OCI-LY3 (cell line): Measurements from ENCODE around the gene ABLIM2.

Experiments
- H2AFZ ChIP-seq: fragments of 200-600, 300-600 bp; shearing (Covaris generic); 2 replicates; pipeline ENCODE4 v1.6.0; 2014; ENCODE audit warnings: antibody characterized with exemption, low read depth, low read length
- H3K27ac ChIP-seq: fragments of 200-600, 300-600 bp; sonication (generic); 2 replicates; pipeline ENCODE4 v1.5.1; 2014; ENCODE audit warnings: mild to moderate bottlenecking, low read length, moderate library complexity, mixed read lengths
- H3K27me3 ChIP-seq: fragments of 200-600, 300-600 bp; sonication (generic); 2 replicates; pipeline ENCODE4 v1.6.1; 2014; ENCODE audit warnings: low read depth, low read length, mixed read lengths
- H3K36me3 ChIP-seq: fragments of 200-600, 300-600 bp; sonication (generic); replicated peaks from 2 replicates; pipeline ENCODE3; 2014; ENCODE audit warnings: low read depth, low read length, mixed read lengths
- H3K4me1 ChIP-seq: fragments of 300-600, 200-600 bp; sonication (generic); 2 replicates; pipeline ENCODE4 v1.6.1; 2014; ENCODE audit warnings: low read length, mixed read lengths
- H3K4me2 ChIP-seq: fragments of 200-600, 300-600 bp; sonication (generic); 2 replicates; pipeline ENCODE4 v1.6.1; 2014; ENCODE audit warnings: low read length, mixed read lengths
- H3K4me3 ChIP-seq: fragments of 300-600, 200-600 bp; sonication (generic); 2 replicates; pipeline ENCODE4 v1.5.1; 2014; ENCODE audit warnings: antibody characterized with exemption, mild to moderate bottlenecking, low read length, moderate library complexity
- H3K79me2 ChIP-seq: fragments of 300-600, 200-600 bp; shearing (Covaris generic); 2 replicates; pipeline ENCODE4 v1.6.1; 2014; ENCODE audit warnings: mild to moderate bottlenecking, low read length, mixed read lengths
- H3K9ac ChIP-seq: fragments of 300-600, 200-600 bp; shearing (Covaris generic); 2 replicates; pipeline ENCODE4 v1.6.0; 2014; ENCODE audit warnings: mild to moderate bottlenecking, low read length, moderate library complexity
- H3K9me3 ChIP-seq: fragments of 200-600, 300-600 bp; shearing (Covaris generic); 2 replicates; pipeline ENCODE4 v1.6.1; 2014; ENCODE audit warnings: low read length, mixed read lengths; ENCODE audit not compliant: insufficient read depth
- H4K20me1 ChIP-seq: fragments of 200-600, 300-600 bp; sonication (generic); 2 replicates; pipeline ENCODE4 v1.6.1; 2016; ENCODE audit warnings: low read length, mixed read lengths; ENCODE audit not compliant: insufficient read depth
- EZH2phosphoT487 ChIP-seq: fragments of 200-600 bp; shearing (Covaris generic); IDR thresholded peaks from 2 replicates; pipeline ENCODE4 v1.6.1; 2018; ENCODE audit warnings: antibody characterized with exemption, mixed run types, low read depth
- TF ChIP-seq, protein P1 (sequence below): fragments of 200-600, 300-600 bp; sonication (generic); IDR thresholded peaks from 2 replicates; pipeline ENCODE4 v1.5.1; 2014; ENCODE audit warnings: antibody characterized with exemption, low read length, low read depth

Gene ABLIM2

GRCh38 chr4:8150152-8151090 is 8.2 kb downstream of the ABLIM2 start:
- Histone ChIP-seq H3K4me1 (no peaks in the 10 kb centered on the region), H3K4me2 (no peak overlapping the region), H3K9ac (no peak overlapping the region), H3K27ac (no peak overlapping the region), H3K36me3 (no peaks in the 10 kb centered on the region), H3K4me3 (no peak overlapping the region), H2AFZ (no peak overlapping the region), H4K20me1 (no peaks in the 10 kb centered on the region), H3K79me2 (no peaks in the 10 kb centered on the region), H3K9me3 (no peaks in the 10 kb centered on the region), H3K27me3 (no peaks in the 10 kb centered on the region)
- TF ChIP-seq, protein P1, sequence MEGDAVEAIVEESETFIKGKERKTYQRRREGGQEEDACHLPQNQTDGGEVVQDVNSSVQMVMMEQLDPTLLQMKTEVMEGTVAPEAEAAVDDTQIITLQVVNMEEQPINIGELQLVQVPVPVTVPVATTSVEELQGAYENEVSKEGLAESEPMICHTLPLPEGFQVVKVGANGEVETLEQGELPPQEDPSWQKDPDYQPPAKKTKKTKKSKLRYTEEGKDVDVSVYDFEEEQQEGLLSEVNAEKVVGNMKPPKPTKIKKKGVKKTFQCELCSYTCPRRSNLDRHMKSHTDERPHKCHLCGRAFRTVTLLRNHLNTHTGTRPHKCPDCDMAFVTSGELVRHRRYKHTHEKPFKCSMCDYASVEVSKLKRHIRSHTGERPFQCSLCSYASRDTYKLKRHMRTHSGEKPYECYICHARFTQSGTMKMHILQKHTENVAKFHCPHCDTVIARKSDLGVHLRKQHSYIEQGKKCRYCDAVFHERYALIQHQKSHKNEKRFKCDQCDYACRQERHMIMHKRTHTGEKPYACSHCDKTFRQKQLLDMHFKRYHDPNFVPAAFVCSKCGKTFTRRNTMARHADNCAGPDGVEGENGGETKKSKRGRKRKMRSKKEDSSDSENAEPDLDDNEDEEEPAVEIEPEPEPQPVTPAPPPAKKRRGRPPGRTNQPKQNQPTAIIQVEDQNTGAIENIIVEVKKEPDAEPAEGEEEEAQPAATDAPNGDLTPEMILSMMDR, result no peak
- no peak for TF ChIP-seq EZH2phosphoT487

DNA sequence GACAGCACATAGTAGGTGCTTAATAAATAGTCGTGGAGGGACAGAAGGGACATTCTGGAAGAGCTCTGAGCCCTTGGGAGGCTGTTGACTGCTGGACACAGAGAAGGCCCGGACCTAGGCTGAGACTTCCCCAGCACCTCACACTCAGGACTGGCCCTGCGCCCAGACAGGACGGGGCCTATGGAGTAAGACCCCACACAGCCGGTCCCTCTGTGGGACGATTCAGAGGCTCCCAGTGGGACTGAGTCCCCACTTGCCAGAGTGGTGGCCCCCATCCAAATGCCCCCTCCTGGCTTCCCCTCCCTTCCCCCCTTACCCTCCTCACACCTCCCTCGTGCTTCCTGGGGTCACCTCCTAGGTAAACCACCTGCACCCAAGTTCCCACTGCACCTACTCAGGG is 8.9 kb downstream of the ABLIM2 start:
- no peaks in the 10 kb centered on the region for H3K9me3 ChIP-seq
- no peaks in the 10 kb centered on the region for H4K20me1 ChIP-seq
- TF ChIP-seq, protein P1, result no peak
- no peak for TF ChIP-seq EZH2phosphoT487
- H3K36me3 ChIP-seq, result no peaks in the 10 kb centered on the region
- H2AFZ ChIP-seq, result no peak overlapping the region
- H3K27ac ChIP-seq, result no peak overlapping the region
- H3K4me3 ChIP-seq, result no peak overlapping the region
- H3K27me3 ChIP-seq, result no peaks in the 10 kb centered on the region
- H3K79me2 ChIP-seq, result no peaks in the 10 kb centered on the region
- H3K4me2 ChIP-seq, result no peak overlapping the region
- no peak overlapping the region for H3K9ac ChIP-seq
- H3K4me1 ChIP-seq, result no peaks in the 10 kb centered on the region

GRCh38 chr4:8148785-8149435 is 9.7 kb downstream of the ABLIM2 start:
- no peaks in the 10 kb centered on the region for H3K36me3 ChIP-seq
- H3K4me2 ChIP-seq, result no peak overlapping the region
- H3K27me3 ChIP-seq, result 0 out of 2 replicates have a peak, but pooled peaks cover 2% of the 10 kb centered on the region

DNA sequence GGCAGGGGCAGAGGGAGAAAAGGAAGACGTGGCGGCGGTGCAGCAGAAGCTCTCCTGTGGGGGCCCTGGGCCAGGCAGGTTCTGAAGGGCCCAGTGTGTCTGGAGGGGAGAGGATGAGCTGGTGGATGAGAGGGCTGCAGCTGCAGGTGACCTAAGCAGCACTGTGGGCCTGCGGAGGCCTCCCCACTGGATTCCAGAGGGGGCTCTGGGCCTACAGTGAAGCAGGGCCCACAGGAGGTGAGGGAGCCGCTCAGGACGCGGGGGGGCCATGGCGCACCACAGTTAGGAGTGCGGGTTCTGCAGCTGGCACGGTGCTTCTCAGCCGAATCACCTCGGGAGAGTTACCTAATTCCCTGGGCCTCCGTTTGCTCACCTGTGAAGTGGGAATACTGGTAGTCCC is 10.5 kb downstream of the ABLIM2 start:
- Histone ChIP-seq H3K4me3 (no peak overlapping the region), H3K27me3 (0 out of 2 replicates have a peak, but pooled peaks cover 2% of the 10 kb centered on the region), H3K4me2 (no peak overlapping the region), H3K4me1 (no peaks in the 10 kb centered on the region), H4K20me1 (no peaks in the 10 kb centered on the region), H2AFZ (no peak overlapping the region), H3K9me3 (no peaks in the 10 kb centered on the region), H3K27ac (no peak overlapping the region), H3K9ac (no peak overlapping the region), H3K79me2 (no peaks in the 10 kb centered on the region), H3K36me3 (no peaks in the 10 kb centered on the region)
- no peak for TF ChIP-seq EZH2phosphoT487
- TF ChIP-seq, protein P1, result no peak

More at GRCh38 chr4:8148785-8149435, 9.7 kb downstream of the ABLIM2 start:
- TF ChIP-seq EZH2phosphoT487, result no peak
- no peak overlapping the region for H3K4me3 ChIP-seq
- H3K9me3 ChIP-seq, result no peaks in the 10 kb centered on the region
- no peaks in the 10 kb centered on the region for H4K20me1 ChIP-seq
- no peaks in the 10 kb centered on the region for H3K4me1 ChIP-seq
- H2AFZ ChIP-seq, result no peak overlapping the region
- H3K9ac ChIP-seq, result no peak overlapping the region
- no peaks in the 10 kb centered on the region for H3K79me2 ChIP-seq
- no peak overlapping the region for H3K27ac ChIP-seq
